ENCODE results near the gene CYSTM1. TPM values are rescaled to one million over a fixed set of nuclear protein-coding genes. Genes with fewer than 3 reads are reported as not detected.

The CYSTM1 gene
- total RNA-seq, 1 experiment from 2014 or later = 27.2 TPM

GRCh38 chr5:140287801-140288521 is 113.0 kb downstream of the CYSTM1 start:
- H3K4me3 ChIP-seq = no peak overlapping the region
- no peak for DNase-seq
- no peak overlapping the region for H3K4me2 ChIP-seq
- BruUV-seq (replicated peaks) = no TSS peak
- no peaks in the 10 kb centered on the region for H3K9me2 ChIP-seq (ENCODE audit: insufficient read depth)
- ChIA-PET POLR2A (ENCODE audit: unreplicated experiment) (no interaction called here), CTCF (no interaction called here)
- H3K4me1 ChIP-seq (replicated peaks; ENCODE audit: insufficient read depth) = peaks cover 7% of the 10 kb centered on the region
- H3K9me3 ChIP-seq (ENCODE audit: insufficient read depth, low read depth) = no peaks in the 10 kb centered on the region
- intact Hi-C loops (cut with micrococcal nuclease; ENCODE audit: unreplicated experiment) = no loop called here
- no peaks in the 10 kb centered on the region; the same call in 1 of the 2 replicates for H3F3A ChIP-seq (ENCODE audit: insufficient read depth, low read depth)
- 0 out of 2 replicates have a peak overlapping the region, but pooled peaks have one; percentile 14 for H3K27ac ChIP-seq
- 0 out of 2 replicates have a peak, but pooled peaks cover 17% of the 10 kb centered on the region for H3K36me3 ChIP-seq (ENCODE audit: low read depth)
- peaks cover 92% of the 10 kb centered on the region for H3K79me2 ChIP-seq (ENCODE audit: low read depth)
- H4K20me1 ChIP-seq (ENCODE audit: insufficient read depth) = no peaks in the 10 kb centered on the region
- TF ChIP-seq CTCF (conservative IDR thresholded peaks at IDR 0.05) (no peak), EZH2 (IDR thresholded peaks at IDR 0.05; ENCODE audit: low read depth) (no peak)
- H3K27me3 ChIP-seq (ENCODE audit: insufficient read depth, low read depth) = no peaks in the 10 kb centered on the region
- H2AFZ ChIP-seq = no peak overlapping the region

DNA sequence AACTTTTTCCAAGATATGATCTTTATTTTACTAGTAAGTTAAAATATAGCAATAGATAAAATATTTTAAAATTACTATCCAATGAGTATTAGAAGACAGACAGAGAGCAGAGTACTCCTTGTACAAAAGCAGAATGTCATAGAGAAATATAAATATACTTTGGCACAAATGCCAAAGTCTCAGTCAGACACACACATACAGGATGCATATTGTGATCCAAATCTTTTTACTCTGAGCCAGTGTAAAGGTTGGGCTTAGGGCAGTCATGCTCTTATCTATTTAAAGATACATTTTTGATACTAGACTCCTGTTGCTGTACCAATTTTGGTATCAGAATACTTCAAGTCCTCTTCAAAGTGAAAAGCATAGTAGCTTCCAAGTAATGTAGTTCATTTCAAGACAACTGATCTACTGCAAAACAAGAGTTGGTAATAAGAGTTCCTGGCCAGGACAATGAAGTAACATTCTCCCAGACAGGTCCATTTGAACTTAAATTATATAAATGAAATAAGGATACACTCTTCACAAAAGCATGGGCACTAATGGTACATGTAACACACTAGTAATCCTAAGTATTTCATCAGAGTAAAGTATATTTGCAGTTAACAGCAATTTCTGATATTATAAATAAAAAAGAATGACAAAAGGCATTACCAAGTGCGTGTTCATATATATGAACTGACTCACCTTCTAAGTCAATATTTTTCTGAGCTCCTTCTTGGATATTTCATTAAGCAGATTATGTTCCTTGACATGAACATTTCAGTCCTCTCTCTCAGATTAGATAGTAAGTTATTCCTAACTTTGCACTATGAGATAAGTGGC is 117.4 kb downstream of the CYSTM1 start:
- no TSS peak for BruUV-seq (replicated peaks)
- no peaks in the 10 kb centered on the region for H4K20me1 ChIP-seq (ENCODE audit: insufficient read depth)
- DNase-seq = no peak
- H3K4me3 ChIP-seq = no peak overlapping the region
- peaks cover 45% of the 10 kb centered on the region for H3K4me1 ChIP-seq (replicated peaks; ENCODE audit: insufficient read depth)
- no peaks in the 10 kb centered on the region for H3K9me3 ChIP-seq (ENCODE audit: insufficient read depth, low read depth)
- H3K9me2 ChIP-seq (ENCODE audit: insufficient read depth) = no peaks in the 10 kb centered on the region
- peaks cover 17% of the 10 kb centered on the region; the same call in 1 of the 2 replicates for H3K36me3 ChIP-seq (ENCODE audit: low read depth)
- H2AFZ ChIP-seq = no peak overlapping the region
- peak overlapping the region; percentile 5; the same call in 1 of the 2 replicates for H3K4me2 ChIP-seq
- H3K79me2 ChIP-seq (ENCODE audit: low read depth) = peaks cover 95% of the 10 kb centered on the region
- ChIA-PET POLR2A (ENCODE audit: unreplicated experiment) (no interaction called here), CTCF (no interaction called here)
- H3F3A ChIP-seq (ENCODE audit: insufficient read depth, low read depth) = peaks cover 25% of the 10 kb centered on the region
- TF ChIP-seq CTCF (conservative IDR thresholded peaks at IDR 0.05) = no peak
- TF ChIP-seq EZH2 (IDR thresholded peaks at IDR 0.05; ENCODE audit: low read depth) = no peak
- H3K27ac ChIP-seq = peak overlapping the region; percentile 17
- intact Hi-C loops (cut with micrococcal nuclease; ENCODE audit: unreplicated experiment) = no loop called here
- H3K27me3 ChIP-seq (ENCODE audit: insufficient read depth, low read depth) = no peaks in the 10 kb centered on the region

Other genes starting within 250 kb of the CYSTM1 start
- gene NRG2, start 131.9 kb upstream of the CYSTM1 start, total RNA-seq (2021) = not detected in 2 replicates
- 13.6 and 17.9 TPM in 2 replicates for gene PURA, start 61.1 kb upstream of the CYSTM1 start, total RNA-seq (2021)
- gene IGIP, start 49.3 kb upstream of the CYSTM1 start, total RNA-seq (2021) = 6.2 and 7.5 TPM in 2 replicates
- gene PFDN1, start 127.9 kb downstream of the CYSTM1 start, total RNA-seq (2021) = 62.7 and 69.1 TPM in 2 replicates
- gene HBEGF, start 171.4 kb downstream of the CYSTM1 start, total RNA-seq (2021) = 8.5 and 9.0 TPM in 2 replicates
- gene SLC4A9, start 185.0 kb downstream of the CYSTM1 start, total RNA-seq (2021) = 0.20 and 0.53 TPM in 2 replicates
- gene ANKHD1, start 226.6 kb downstream of the CYSTM1 start, total RNA-seq (2021) = 90.7 and 109 TPM in 2 replicates